GM19023 (cell line): ENCODE data around the gene WNT7B.

Experiments
- ATAC-seq: cut with Tn5 transposase; IDR thresholded peaks from one replicate; pipeline ENCODE4 v1.9.1; 2021; ENCODE audit warnings: mild to moderate bottlenecking, moderate library complexity; ENCODE audit not compliant: unreplicated experiment

Gene WNT7B

GRCh38 chr22:45891996-45892621, 84.9 kb downstream of the WNT7B start:
- ATAC-seq = no peak

GRCh38 chr22:45891471-45891995, 85.4 kb downstream of the WNT7B start:
- no peak for ATAC-seq

GRCh38 chr22:45891021-45891421, 85.9 kb downstream of the WNT7B start:
- no peak for ATAC-seq

GRCh38 chr22:45890351-45890635, 86.7 kb downstream of the WNT7B start:
- ATAC-seq = no peak

GRCh38 chr22:45889539-45890350, 87.2 kb downstream of the WNT7B start:
- ATAC-seq = no peak

GRCh38 chr22:45889093-45889538, 87.8 kb downstream of the WNT7B start:
- ATAC-seq = no peak

- ATAC-seq = no peak
Observed at GRCh38 chr22:45888221-45889092, 88.5 kb downstream of the WNT7B start.

- no peak for ATAC-seq
Observed at GRCh38 chr22:45887202-45888131, 89.5 kb downstream of the WNT7B start.

- ATAC-seq = no peak
Observed at GRCh38 chr22:45886540-45886939, 90.4 kb downstream of the WNT7B start.

GRCh38 chr22:45885941-45886395, 91.0 kb downstream of the WNT7B start:
- ATAC-seq = no peak

GRCh38 chr22:45885171-45885840, 91.7 kb downstream of the WNT7B start:
- no peak for ATAC-seq

- ATAC-seq = no peak
Observed at GRCh38 chr22:45884201-45885062, 92.5 kb downstream of the WNT7B start.

GRCh38 chr22:45883811-45884170, 93.2 kb downstream of the WNT7B start:
- ATAC-seq = no peak

- no peak for ATAC-seq
Observed at GRCh38 chr22:45882881-45883810, 93.8 kb downstream of the WNT7B start.

- ATAC-seq = no peak
Observed at GRCh38 chr22:45881524-45881875, 95.5 kb downstream of the WNT7B start.

GRCh38 chr22:45880716-45881523, 96.0 kb downstream of the WNT7B start:
- no peak for ATAC-seq
